GM12864 (cell line): ENCODE data around the gene SAE1.

ENCODE experiments used
- DNase-seq: peaks from one replicate; pipeline ENCODE4 v3.0.0-alpha.2; 2011; ENCODE audit warnings: low read depth
- H3K4me3 ChIP-seq: 2 replicates; pipeline ENCODE4 v1.5.1; 2011; ENCODE audit warnings: mild to moderate bottlenecking, low read depth, low read length, control low read depth
- CTCF ChIP-seq: IDR thresholded peaks from 2 replicates; pipeline ENCODE4 v1.5.1; 2011; ENCODE audit warnings: low read depth, mild to moderate bottlenecking, moderate library complexity, low read length, control low read depth, inconsistent platforms; ENCODE audit errors: missing control alignments

The SAE1 gene

GRCh38 chr19:47183601-47184000 is 53.0 kb downstream of the SAE1 start:
- no peak overlapping the region for H3K4me3 ChIP-seq
- DNase-seq: no peak
- no peak for TF ChIP-seq CTCF

GRCh38 chr19:47186446-47187334 is 56.1 kb downstream of the SAE1 start:
- TF ChIP-seq CTCF: peak; percentile 8
- peak; percentile 84 for DNase-seq
- no peak overlapping the region; the same call in 1 of the 2 replicates for H3K4me3 ChIP-seq

GRCh38 chr19:47187335-47187655 is 56.7 kb downstream of the SAE1 start:
- TF ChIP-seq CTCF: no peak
- no peak for DNase-seq
- no peak overlapping the region; the same call in 1 of the 2 replicates for H3K4me3 ChIP-seq

- no peak for TF ChIP-seq CTCF
- no peak overlapping the region for H3K4me3 ChIP-seq
- no peak for DNase-seq
Observed at GRCh38 chr19:47187797-47188196, 57.2 kb downstream of the SAE1 start.

GRCh38 chr19:47188507-47189033 is 57.9 kb downstream of the SAE1 start:
- no peak for TF ChIP-seq CTCF
- DNase-seq: no peak
- H3K4me3 ChIP-seq: no peak overlapping the region

- DNase-seq: no peak
- no peak for TF ChIP-seq CTCF
- no peak overlapping the region for H3K4me3 ChIP-seq
Observed at GRCh38 chr19:47190167-47190727, 59.6 kb downstream of the SAE1 start.
